ENCODE results near the gene RNF25. TPM values are rescaled to one million over a fixed set of nuclear protein-coding genes. Genes with fewer than 3 reads are reported as not detected.

RNF25 gene
- total and polyA plus RNA-seq, 2 of the 8 experiments (the other 6 are each of a cell fraction or from before 2014, with no cell fraction given) = 19.6 to 29.6 TPM

DNA sequence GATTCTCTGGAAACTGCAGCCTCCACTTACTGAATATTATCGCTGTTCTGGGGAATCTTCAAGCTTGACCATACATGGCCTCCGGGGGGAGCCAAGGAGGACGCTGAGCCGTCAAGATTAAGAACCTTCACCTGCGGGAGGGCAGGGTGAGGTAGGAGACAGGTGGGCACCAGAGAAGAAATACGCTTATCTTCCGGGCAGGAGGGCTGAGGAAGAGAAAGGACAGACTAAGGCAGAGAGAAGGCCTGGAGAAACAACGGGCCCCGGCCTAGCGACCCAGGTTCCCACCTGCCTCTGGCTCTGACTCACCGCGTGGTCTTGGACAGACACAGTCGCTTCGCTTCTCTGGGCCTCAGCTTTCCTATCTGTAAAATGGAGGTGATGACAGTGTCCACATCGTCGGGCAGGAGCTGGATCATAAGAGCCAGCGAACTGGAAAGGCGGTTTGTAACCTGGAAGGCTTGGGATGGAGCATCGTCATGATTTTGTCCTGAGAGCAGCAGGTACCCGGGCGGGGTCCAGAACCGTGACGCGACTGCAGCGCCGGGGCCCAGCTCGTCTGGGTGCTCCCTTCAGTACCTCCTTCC lies 13.0 kb downstream of the RNF25 start (continued):
- peak; percentile 73 for TF ChIP-seq SAP30 (IDR thresholded peaks at IDR 0.05; ENCODE audit: insufficient read depth, insufficient replicate concordance, low read length)
- no peak for TF ChIP-seq EP300 (IDR thresholded peaks at IDR 0.05; ENCODE audit: borderline replicate concordance in 1 of 2, low read depth in 2 of 2, low read length in 2 of 2)
- peak in 1 of 2 experiments; percentile 95; a peak in 2 of 4 replicates for TF ChIP-seq HDAC2 (IDR thresholded peaks at IDR 0.05; ENCODE audit: borderline replicate concordance in 1 of 2, low read depth in 2 of 2, low read length in 2 of 2)
- TF ChIP-seq CHD2 (IDR thresholded peaks at IDR 0.05; ENCODE audit: low read length) = no peak
- TF ChIP-seq NRF1 (IDR thresholded peaks at IDR 0.05; ENCODE audit: low read depth, low read length) = no peak
- TF ChIP-seq, protein P1, sequence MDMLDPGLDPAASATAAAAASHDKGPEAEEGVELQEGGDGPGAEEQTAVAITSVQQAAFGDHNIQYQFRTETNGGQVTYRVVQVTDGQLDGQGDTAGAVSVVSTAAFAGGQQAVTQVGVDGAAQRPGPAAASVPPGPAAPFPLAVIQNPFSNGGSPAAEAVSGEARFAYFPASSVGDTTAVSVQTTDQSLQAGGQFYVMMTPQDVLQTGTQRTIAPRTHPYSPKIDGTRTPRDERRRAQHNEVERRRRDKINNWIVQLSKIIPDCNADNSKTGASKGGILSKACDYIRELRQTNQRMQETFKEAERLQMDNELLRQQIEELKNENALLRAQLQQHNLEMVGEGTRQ (IDR thresholded peaks at IDR 0.05; ENCODE audit: low read length) = no peak
- TF ChIP-seq CREB1 (IDR thresholded peaks at IDR 0.05) = no peak
- TF ChIP-seq BACH1 (IDR thresholded peaks at IDR 0.05; ENCODE audit: low read length) = no peak
- TF ChIP-seq EGR1 (IDR thresholded peaks at IDR 0.05; ENCODE audit: borderline replicate concordance, low read depth, low read length) = no peak
- TF ChIP-seq, protein P2, sequence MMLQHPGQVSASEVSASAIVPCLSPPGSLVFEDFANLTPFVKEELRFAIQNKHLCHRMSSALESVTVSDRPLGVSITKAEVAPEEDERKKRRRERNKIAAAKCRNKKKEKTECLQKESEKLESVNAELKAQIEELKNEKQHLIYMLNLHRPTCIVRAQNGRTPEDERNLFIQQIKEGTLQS (IDR thresholded peaks at IDR 0.05; ENCODE audit: insufficient read depth, low read depth, low read length) = no peak
- TF ChIP-seq RAD21 (IDR thresholded peaks at IDR 0.05 in 1 of 2, conservative IDR thresholded peaks at IDR 0.05 in 1 of 2; ENCODE audit: low read depth in 2 of 2, low read length in 2 of 2) = peak in 1 of 2 experiments; percentile 38; a peak in 2 of 4 replicates
- TF ChIP-seq RFX5 (IDR thresholded peaks at IDR 0.05; ENCODE audit: borderline replicate concordance, low read depth, low read length) = no peak
- no peak for TF ChIP-seq SRF (IDR thresholded peaks at IDR 0.05; ENCODE audit: low read depth, low read length)
- no peak for TF ChIP-seq KDM5A (IDR thresholded peaks at IDR 0.05; ENCODE audit: low read length)
- TF ChIP-seq, protein P3, sequence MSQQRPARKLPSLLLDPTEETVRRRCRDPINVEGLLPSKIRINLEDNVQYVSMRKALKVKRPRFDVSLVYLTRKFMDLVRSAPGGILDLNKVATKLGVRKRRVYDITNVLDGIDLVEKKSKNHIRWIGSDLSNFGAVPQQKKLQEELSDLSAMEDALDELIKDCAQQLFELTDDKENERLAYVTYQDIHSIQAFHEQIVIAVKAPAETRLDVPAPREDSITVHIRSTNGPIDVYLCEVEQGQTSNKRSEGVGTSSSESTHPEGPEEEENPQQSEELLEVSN (IDR thresholded peaks at IDR 0.05) = no peak
- TF ChIP-seq, protein P4, sequence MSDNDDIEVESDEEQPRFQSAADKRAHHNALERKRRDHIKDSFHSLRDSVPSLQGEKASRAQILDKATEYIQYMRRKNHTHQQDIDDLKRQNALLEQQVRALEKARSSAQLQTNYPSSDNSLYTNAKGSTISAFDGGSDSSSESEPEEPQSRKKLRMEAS (IDR thresholded peaks at IDR 0.05) = peak; percentile 67
- TF ChIP-seq SUZ12 (IDR thresholded peaks at IDR 0.05; ENCODE audit: low read length) = no peak; the same call in 1 of the 2 replicates
- TF ChIP-seq SP4 (IDR thresholded peaks at IDR 0.05; ENCODE audit: low read length) = no peak
- TF ChIP-seq NANOG (IDR thresholded peaks at IDR 0.05; ENCODE audit: insufficient read depth, low read depth, low read length, poor library complexity, severe bottlenecking) = no peak

Measured in H1 (cell line).